ENCODE measurements around the gene ATP1A1. TPM values are rescaled to one million over a fixed set of nuclear protein-coding genes. Genes with fewer than 3 reads are reported as not detected.

Gene ATP1A1
- total RNA-seq, 4 donors from 2014 or later = 556 to 703 (median 561) TPM

DNA sequence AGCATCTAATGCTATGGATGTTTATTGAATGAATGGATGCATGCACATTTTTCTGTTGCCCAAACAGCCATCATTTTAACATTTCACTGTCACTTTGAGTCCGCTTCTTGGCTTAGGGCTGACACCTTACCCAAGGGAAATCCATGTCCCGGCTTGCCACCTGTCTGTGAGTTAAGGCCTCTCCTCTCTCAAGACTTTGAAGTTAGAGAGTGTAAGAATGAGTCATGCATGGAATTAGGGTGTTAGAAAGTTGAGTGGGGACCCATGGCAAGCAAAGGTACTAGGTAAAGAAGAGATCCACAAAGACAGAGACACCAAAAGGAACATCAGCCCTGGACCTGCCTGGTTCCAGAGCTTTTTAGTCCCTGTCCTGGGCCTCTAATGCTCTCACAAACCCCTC, 35.1 kb downstream of the ATP1A1 start:
- Histone ChIP-seq H3K27ac (no peak overlapping the region), H3K27me3 (no peaks in the 10 kb centered on the region), H3K4me1 (peaks cover 27% of the 10 kb centered on the region), H3K4me3 (no peak overlapping the region), H3K9me3 (no peaks in the 10 kb centered on the region), H3K36me3 (peaks cover 57% of the 10 kb centered on the region)
- DNase-seq (ENCODE audit: low spot score in 2 of 2) = no peak
- no peak for TF ChIP-seq POLR2A (IDR thresholded peaks at IDR 0.05)
- TF ChIP-seq, protein P1, sequence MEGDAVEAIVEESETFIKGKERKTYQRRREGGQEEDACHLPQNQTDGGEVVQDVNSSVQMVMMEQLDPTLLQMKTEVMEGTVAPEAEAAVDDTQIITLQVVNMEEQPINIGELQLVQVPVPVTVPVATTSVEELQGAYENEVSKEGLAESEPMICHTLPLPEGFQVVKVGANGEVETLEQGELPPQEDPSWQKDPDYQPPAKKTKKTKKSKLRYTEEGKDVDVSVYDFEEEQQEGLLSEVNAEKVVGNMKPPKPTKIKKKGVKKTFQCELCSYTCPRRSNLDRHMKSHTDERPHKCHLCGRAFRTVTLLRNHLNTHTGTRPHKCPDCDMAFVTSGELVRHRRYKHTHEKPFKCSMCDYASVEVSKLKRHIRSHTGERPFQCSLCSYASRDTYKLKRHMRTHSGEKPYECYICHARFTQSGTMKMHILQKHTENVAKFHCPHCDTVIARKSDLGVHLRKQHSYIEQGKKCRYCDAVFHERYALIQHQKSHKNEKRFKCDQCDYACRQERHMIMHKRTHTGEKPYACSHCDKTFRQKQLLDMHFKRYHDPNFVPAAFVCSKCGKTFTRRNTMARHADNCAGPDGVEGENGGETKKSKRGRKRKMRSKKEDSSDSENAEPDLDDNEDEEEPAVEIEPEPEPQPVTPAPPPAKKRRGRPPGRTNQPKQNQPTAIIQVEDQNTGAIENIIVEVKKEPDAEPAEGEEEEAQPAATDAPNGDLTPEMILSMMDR (IDR thresholded peaks at IDR 0.05) = no peak
- TF ChIP-seq EP300 (IDR thresholded peaks at IDR 0.05) = no peak
- TF ChIP-seq POLR2AphosphoS5 (IDR thresholded peaks at IDR 0.05) = no peak
- WGBS = 60% methylated on average over 2 of the region's 2 CpGs

DNA sequence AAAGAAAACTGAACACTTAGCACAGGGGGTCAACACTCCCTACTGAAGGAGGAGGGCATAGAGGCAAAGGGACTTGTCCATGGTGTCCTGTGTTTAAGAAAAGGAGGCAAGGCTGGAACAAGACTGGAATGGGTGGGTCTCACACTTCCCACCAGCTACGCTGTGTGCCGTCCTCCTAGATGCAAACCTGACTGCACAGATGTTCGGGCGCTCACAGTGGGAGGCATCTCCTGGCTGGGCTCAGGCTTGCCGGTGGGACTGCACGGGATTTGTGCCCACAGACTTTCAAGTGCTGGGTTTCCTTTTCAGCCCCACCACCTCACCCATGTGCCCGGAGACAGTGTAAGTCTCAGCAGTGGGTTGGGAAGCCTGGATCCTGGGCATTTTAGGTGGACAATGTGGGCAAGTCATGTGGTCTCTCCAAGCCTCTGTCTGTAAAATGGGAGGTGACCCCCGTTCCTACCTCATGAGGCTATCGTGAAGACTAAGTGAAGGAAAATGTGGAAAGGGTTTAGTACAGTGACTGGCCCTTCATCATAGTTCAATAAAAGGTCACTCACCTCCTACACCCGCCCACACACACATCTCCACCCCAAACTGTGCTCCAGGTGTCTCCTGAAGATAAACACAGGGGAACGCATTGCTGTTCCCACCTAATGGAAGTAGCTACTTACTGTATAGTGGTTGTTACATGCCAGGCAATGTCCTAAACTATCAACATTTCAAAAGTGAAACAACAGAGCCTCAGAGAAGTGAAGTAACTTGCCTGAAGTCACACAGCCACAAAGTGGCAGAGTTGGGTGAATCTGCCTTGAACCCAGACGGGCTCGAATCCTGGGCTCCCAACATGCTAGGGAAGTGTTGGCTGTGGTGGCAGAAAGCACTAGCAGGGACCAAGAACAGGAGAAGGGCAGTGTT, 36.0 kb downstream of the ATP1A1 start:
- 82% methylated on average over 13 of the region's 13 CpGs for WGBS
- peak overlapping the region; percentile 20 for H3K27ac ChIP-seq
- no peaks in the 10 kb centered on the region for H3K9me3 ChIP-seq
- TF ChIP-seq POLR2A (IDR thresholded peaks at IDR 0.05) = no peak
- TF ChIP-seq POLR2AphosphoS5 (IDR thresholded peaks at IDR 0.05) = no peak
- TF ChIP-seq, protein P1 (IDR thresholded peaks at IDR 0.05) = no peak
- no peak for TF ChIP-seq EP300 (IDR thresholded peaks at IDR 0.05)
- H3K27me3 ChIP-seq = no peaks in the 10 kb centered on the region
- peaks cover 27% of the 10 kb centered on the region for H3K4me1 ChIP-seq
- DNase-seq (ENCODE audit: low spot score in 2 of 2) = no peak
- H3K36me3 ChIP-seq = peaks cover 49% of the 10 kb centered on the region
- no peak overlapping the region for H3K4me3 ChIP-seq

DNA sequence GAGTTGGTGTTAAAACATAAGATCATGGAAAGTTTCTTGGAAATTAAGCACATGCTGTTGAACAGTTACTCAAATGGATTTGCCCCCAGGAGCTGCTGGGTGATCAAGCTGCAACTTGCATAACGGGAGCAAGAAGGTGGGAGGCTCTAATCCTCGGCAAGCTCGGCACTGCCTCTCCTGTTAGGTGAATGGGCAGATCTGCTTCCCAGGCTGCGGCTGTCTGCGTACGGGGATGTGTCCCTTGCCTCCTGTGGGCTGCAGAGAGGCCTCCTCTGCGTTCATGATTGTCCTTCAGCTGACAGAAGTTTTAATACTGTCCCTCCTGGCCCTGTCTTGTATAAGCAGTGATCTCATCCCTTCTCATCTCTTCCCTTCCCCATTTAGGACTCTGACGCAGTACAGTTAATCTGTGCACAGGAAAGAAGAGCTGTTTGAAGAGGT, 36.7 kb downstream of the ATP1A1 start:
- Histone ChIP-seq H3K4me3 (no peak overlapping the region), H3K4me1 (peaks cover 27% of the 10 kb centered on the region), H3K36me3 (peaks cover 41% of the 10 kb centered on the region), H3K9me3 (no peaks in the 10 kb centered on the region), H3K27me3 (no peaks in the 10 kb centered on the region), H3K27ac (peak overlapping the region; percentile 20)
- TF ChIP-seq POLR2AphosphoS5 (IDR thresholded peaks at IDR 0.05) (no peak), EP300 (IDR thresholded peaks at IDR 0.05) (no peak), POLR2A (IDR thresholded peaks at IDR 0.05) (no peak)
- TF ChIP-seq, protein P1 (IDR thresholded peaks at IDR 0.05) = no peak
- DNase-seq (ENCODE audit: low spot score in 2 of 2) = no peak
- 52% methylated on average over 8 of the region's 8 CpGs for WGBS

DNA sequence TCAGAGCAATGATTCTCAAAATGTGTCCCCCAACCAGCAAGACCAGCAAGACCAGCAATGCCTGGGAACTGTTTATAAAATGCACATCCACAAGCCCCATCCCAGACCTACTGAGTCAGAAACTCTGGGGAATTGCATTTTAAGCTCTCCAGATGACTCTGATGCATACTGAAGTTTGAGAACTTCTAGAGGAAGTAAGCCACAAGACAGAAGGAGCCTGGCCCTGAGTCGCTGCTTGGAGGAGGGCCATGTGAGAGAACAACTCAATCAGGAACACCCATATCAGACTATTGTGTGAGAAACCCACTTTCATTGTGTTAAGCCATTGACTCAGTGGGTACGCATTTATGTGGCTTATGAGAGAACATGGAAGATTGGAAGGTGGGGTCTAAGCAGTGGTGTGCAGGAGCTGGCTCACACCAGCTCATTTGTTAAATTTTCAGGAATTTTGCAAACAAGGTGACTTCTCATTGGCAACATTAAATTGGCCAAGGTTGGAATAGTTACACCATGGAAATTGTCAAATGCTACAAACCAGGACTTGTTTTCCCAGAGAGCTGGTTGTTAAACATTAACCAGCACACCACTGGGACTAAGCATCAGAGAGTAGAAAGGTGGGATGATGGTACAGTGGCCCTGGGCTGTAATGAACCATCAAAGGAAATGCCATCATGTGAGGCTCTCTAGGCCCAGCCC, 38.9 kb downstream of the ATP1A1 start:
- H3K4me1 ChIP-seq = peaks cover 32% of the 10 kb centered on the region
- no peak for DNase-seq (ENCODE audit: low spot score in 2 of 2)
- H3K27ac ChIP-seq = no peak overlapping the region
- 54% methylated on average over 2 of the region's 2 CpGs for WGBS
- H3K27me3 ChIP-seq = no peaks in the 10 kb centered on the region
- TF ChIP-seq, protein P1 (IDR thresholded peaks at IDR 0.05) = no peak
- peaks cover 20% of the 10 kb centered on the region for H3K36me3 ChIP-seq
- H3K4me3 ChIP-seq = no peak overlapping the region
- H3K9me3 ChIP-seq = no peaks in the 10 kb centered on the region

DNA sequence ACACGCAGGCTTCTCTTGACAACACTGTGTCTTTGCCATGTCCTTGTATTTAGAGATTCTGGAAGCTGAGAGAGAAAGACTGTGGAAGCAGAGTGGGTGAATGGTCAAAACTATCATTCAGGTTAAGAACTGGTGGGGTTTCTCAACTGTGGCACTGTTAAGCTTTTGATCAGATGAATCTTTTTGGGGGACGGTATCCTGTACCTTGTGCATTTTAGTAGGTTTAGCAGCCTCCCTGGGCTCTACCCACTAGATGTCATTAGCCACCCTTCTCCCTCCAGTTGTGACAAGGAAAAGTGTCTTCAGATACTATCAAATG, 39.4 kb downstream of the ATP1A1 start:
- Histone ChIP-seq H3K9me3 (no peaks in the 10 kb centered on the region), H3K27ac (no peak overlapping the region), H3K27me3 (no peaks in the 10 kb centered on the region), H3K4me3 (no peak overlapping the region), H3K36me3 (peaks cover 15% of the 10 kb centered on the region), H3K4me1 (peaks cover 37% of the 10 kb centered on the region)
- DNase-seq (ENCODE audit: low spot score in 2 of 2) = no peak
- 73% methylated on average over 2 of the region's 2 CpGs for WGBS
- TF ChIP-seq EP300 (IDR thresholded peaks at IDR 0.05) = no peak
- no peak for TF ChIP-seq POLR2AphosphoS5 (IDR thresholded peaks at IDR 0.05)
- TF ChIP-seq, protein P1 (IDR thresholded peaks at IDR 0.05) = no peak
- no peak for TF ChIP-seq POLR2A (IDR thresholded peaks at IDR 0.05)

Data from suprapubic skin (tissue), 4 donors.